Type B pancreatic cell (in vitro differentiated cells): ENCODE data around the gene RBM11. TPM values are rescaled to one million over a fixed set of nuclear protein-coding genes. Genes with fewer than 3 reads are reported as not detected.

ENCODE experiments used
- DNase-seq: peaks from one replicate; pipeline ENCODE4 v3.0.0; 2021; ENCODE audit warnings: mixed read lengths; ENCODE audit not compliant: unreplicated experiment; ENCODE audit errors: extremely low spot score
- H3K27ac Mint-ChIP-seq: 2 replicates; pipeline ENCODE4 v1.8.0; 2021; ENCODE audit warnings: mild to moderate bottlenecking, mixed read lengths
- H3K27me3 Mint-ChIP-seq: 2 replicates; pipeline ENCODE4 v1.8.0; 2021; ENCODE audit warnings: mixed read lengths
- H3K36me3 Mint-ChIP-seq: 2 replicates; pipeline ENCODE4 v1.8.0; 2021; ENCODE audit warnings: mixed read lengths
- H3K4me1 Mint-ChIP-seq: one replicate; pipeline ENCODE4 v1.8.0; 2021; ENCODE audit warnings: mixed read lengths; ENCODE audit not compliant: unreplicated experiment
- H3K4me3 Mint-ChIP-seq: 2 replicates; pipeline ENCODE4 v1.8.0; 2021; ENCODE audit warnings: mild to moderate bottlenecking, mixed read lengths
- H3K9me3 Mint-ChIP-seq: 2 replicates; pipeline ENCODE4 v1.8.0; 2021; ENCODE audit warnings: mixed read lengths
- CTCF ChIP-seq: fragments of 200-600 bp; sonication (generic); conservative IDR thresholded peaks from 2 replicates; pipeline ENCODE4 v1.5.0; 2021; ENCODE audit warnings: antibody characterized with exemption, mild to moderate bottlenecking
- total RNA-seq: library from RNA; stranded (reverse); gene quantifications from 2 replicates; pipeline ENCODE4 v1.2.1, GENCODE V29; 2021; ENCODE audit warnings: low replicate concordance

Gene RBM11
- total RNA-seq, 1 donor from 2014 or later: 2.7 TPM

- H3K36me3 Mint-ChIP-seq: no peaks in the 10 kb centered on the region
- no peak for DNase-seq
- no peak overlapping the region for H3K4me3 Mint-ChIP-seq
- TF ChIP-seq CTCF: no peak
- H3K27ac Mint-ChIP-seq: no peak overlapping the region
- H3K27me3 Mint-ChIP-seq: peaks cover 21% of the 10 kb centered on the region
- no peaks in the 10 kb centered on the region for H3K4me1 Mint-ChIP-seq
- no peaks in the 10 kb centered on the region for H3K9me3 Mint-ChIP-seq
Observed at GRCh38 chr21:14271053-14271452, 55.1 kb downstream of the RBM11 start.

- no peak for DNase-seq
- TF ChIP-seq CTCF: no peak
- Mint-ChIP-seq H3K27me3 (peaks cover 21% of the 10 kb centered on the region), H3K4me1 (no peaks in the 10 kb centered on the region), H3K36me3 (no peaks in the 10 kb centered on the region), H3K27ac (no peak overlapping the region), H3K9me3 (no peaks in the 10 kb centered on the region), H3K4me3 (no peak overlapping the region)
Observed at GRCh38 chr21:14271641-14272040, 55.7 kb downstream of the RBM11 start.

- no peak overlapping the region for H3K4me3 Mint-ChIP-seq
- TF ChIP-seq CTCF: no peak
- no peaks in the 10 kb centered on the region for H3K4me1 Mint-ChIP-seq
Observed at GRCh38 chr21:14273736-14274538, 58.0 kb downstream of the RBM11 start.

GRCh38 chr21:14275702-14276205, 59.8 kb downstream of the RBM11 start:
- Mint-ChIP-seq H3K36me3 (no peaks in the 10 kb centered on the region), H3K27ac (no peak overlapping the region), H3K9me3 (no peaks in the 10 kb centered on the region), H3K4me3 (no peak overlapping the region), H3K27me3 (peaks cover 30% of the 10 kb centered on the region), H3K4me1 (no peaks in the 10 kb centered on the region)
- no peak for TF ChIP-seq CTCF
- no peak for DNase-seq

More at GRCh38 chr21:14273736-14274538, 58.0 kb downstream of the RBM11 start:
- no peak for DNase-seq
- Mint-ChIP-seq H3K27me3 (peaks cover 21% of the 10 kb centered on the region), H3K27ac (no peak overlapping the region), H3K36me3 (no peaks in the 10 kb centered on the region), H3K9me3 (no peaks in the 10 kb centered on the region)

Other genes starting within 250 kb of the RBM11 start
- not detected in 2 replicates for gene LIPI, start 5.2 kb upstream of the RBM11 start, total RNA-seq
- 17.5 and 38.1 TPM in 2 replicates for gene HSPA13, start 167.0 kb downstream of the RBM11 start, total RNA-seq